Colonic mucosa (tissue), 4 donors: ENCODE data around the gene DLG2. TPM values are rescaled to one million over a fixed set of nuclear protein-coding genes. Genes with fewer than 3 reads are reported as not detected.

Experiments
- DNase-seq: peaks from one replicate; pipeline ENCODE4 v3.0.0-alpha.2; 2020
- H3K27ac ChIP-seq: fragments of 200-600 bp; one replicate; pipeline ENCODE4 v1.8.0; 2021
- H3K27me3 ChIP-seq: fragments of 200-600 bp; one replicate; pipeline ENCODE4 v1.8.0; 2021
- H3K36me3 ChIP-seq: fragments of 200-600 bp; one replicate; pipeline ENCODE4 v1.8.0; 2021
- H3K4me1 ChIP-seq: fragments of 200-600 bp; one replicate; pipeline ENCODE4 v1.8.0; 2021; ENCODE audit warnings: mild to moderate bottlenecking
- H3K4me3 ChIP-seq: fragments of 200-600 bp; one replicate; pipeline ENCODE4 v1.8.0; 2021
- H3K9ac ChIP-seq, 2 donors: one replicate each; pipeline ENCODE4 v1.7.0; 2013; ENCODE audit warnings: control low read depth in 2 of 2, low read depth in 2 of 2, low read length in 2 of 2
- H3K9me3 ChIP-seq: fragments of 200-600 bp; one replicate; pipeline ENCODE4 v1.8.0; 2021
- CTCF ChIP-seq: fragments of 200-600 bp; IDR thresholded peaks from one replicate; pipeline ENCODE4 v1.8.0; 2022; ENCODE audit warnings: antibody characterized with exemption, mild to moderate bottlenecking
- intact Hi-C: fragments of 100-400 bp; cut with DNase I; formaldehyde crosslinking; loops from one replicate; pipeline ENCODE4 v1.14.1; 2022
- total RNA-seq, 2 donors: library from RNA; stranded (reverse); fragmentation: NEBNext Ultra II Directional in 1 of 2; extraction: Animal tissue kit (Norgen Biotek cat#: 25700) in 1 of 2; gene quantifications; one replicate each; pipeline ENCODE4 v1.2.1, GENCODE V29; 2021
- donor health status: healthy.
- donor health status: DM: no; HTN: no; CAD: no.
- donor health status: DM: no; HTN: no; CAD: no.

Gene DLG2
- total RNA-seq, 2 donors from 2014 or later = 1.4 to 3.3 TPM

GRCh38 chr11:85086504-85087284 lies 540.5 kb downstream of the DLG2 start:
- intact Hi-C loops = no loop called here

GRCh38 chr11:85076535-85077330 lies 550.4 kb downstream of the DLG2 start:
- no peaks in the 10 kb centered on the region for H3K27me3 ChIP-seq
- H3K4me3 ChIP-seq = no peak overlapping the region
- intact Hi-C loops = no loop called here
- no peak overlapping the region for H3K9ac ChIP-seq
- no peaks in the 10 kb centered on the region for H3K4me1 ChIP-seq
- no peak overlapping the region for H3K27ac ChIP-seq
- H3K9me3 ChIP-seq = no peaks in the 10 kb centered on the region
- DNase-seq = no peak
- H3K36me3 ChIP-seq = no peaks in the 10 kb centered on the region
- TF ChIP-seq CTCF = no peak

More at GRCh38 chr11:85086504-85087284, 540.5 kb downstream of the DLG2 start:
- DNase-seq = no peak
- no peak overlapping the region for H3K9ac ChIP-seq
- H3K27me3 ChIP-seq = no peaks in the 10 kb centered on the region
- no peak for TF ChIP-seq CTCF
- H3K27ac ChIP-seq = no peak overlapping the region
- H3K4me3 ChIP-seq = no peak overlapping the region
- no peaks in the 10 kb centered on the region for H3K36me3 ChIP-seq
- H3K4me1 ChIP-seq = no peaks in the 10 kb centered on the region
- no peaks in the 10 kb centered on the region for H3K9me3 ChIP-seq

GRCh38 chr11:85062659-85063058 lies 564.5 kb downstream of the DLG2 start:
- H3K4me1 ChIP-seq = no peaks in the 10 kb centered on the region
- intact Hi-C loops = no loop called here
- H3K27me3 ChIP-seq = no peaks in the 10 kb centered on the region
- H3K27ac ChIP-seq = no peak overlapping the region
- H3K9ac ChIP-seq = no peak overlapping the region
- no peak for DNase-seq
- H3K36me3 ChIP-seq = no peaks in the 10 kb centered on the region
- no peak overlapping the region for H3K4me3 ChIP-seq
- H3K9me3 ChIP-seq = no peaks in the 10 kb centered on the region
- no peak for TF ChIP-seq CTCF

GRCh38 chr11:85052636-85053035 lies 574.5 kb downstream of the DLG2 start:
- no peak for DNase-seq
- H3K9me3 ChIP-seq = no peaks in the 10 kb centered on the region
- H3K36me3 ChIP-seq = no peaks in the 10 kb centered on the region
- H3K9ac ChIP-seq = no peak overlapping the region
- no peak overlapping the region for H3K4me3 ChIP-seq
- intact Hi-C loops = no loop called here
- no peak for TF ChIP-seq CTCF
- no peaks in the 10 kb centered on the region for H3K27me3 ChIP-seq
- no peaks in the 10 kb centered on the region for H3K4me1 ChIP-seq
- H3K27ac ChIP-seq = no peak overlapping the region

- TF ChIP-seq CTCF = no peak
- intact Hi-C loops = no loop called here
- no peak overlapping the region for H3K4me3 ChIP-seq
Observed at GRCh38 chr11:85048801-85049200, 578.3 kb downstream of the DLG2 start.

More at GRCh38 chr11:85048801-85049200, 578.3 kb downstream of the DLG2 start:
- DNase-seq = no peak
- Histone ChIP-seq H3K9ac (no peak overlapping the region), H3K27ac (no peak overlapping the region), H3K36me3 (no peaks in the 10 kb centered on the region), H3K4me1 (no peaks in the 10 kb centered on the region), H3K9me3 (no peaks in the 10 kb centered on the region), H3K27me3 (no peaks in the 10 kb centered on the region)
